GM12873 (cell line): Measurements from ENCODE around the gene CD151.

Experiments used
- TF ChIP-seq, protein P1 (sequence below): IDR thresholded peaks from 2 replicates; pipeline ENCODE4 v1.5.1; 2012; ENCODE audit warnings: low read depth, mild to moderate bottlenecking, moderate library complexity, low read length, control low read depth; ENCODE audit not compliant: insufficient read depth; ENCODE audit errors: missing control alignments

Gene CD151

DNA sequence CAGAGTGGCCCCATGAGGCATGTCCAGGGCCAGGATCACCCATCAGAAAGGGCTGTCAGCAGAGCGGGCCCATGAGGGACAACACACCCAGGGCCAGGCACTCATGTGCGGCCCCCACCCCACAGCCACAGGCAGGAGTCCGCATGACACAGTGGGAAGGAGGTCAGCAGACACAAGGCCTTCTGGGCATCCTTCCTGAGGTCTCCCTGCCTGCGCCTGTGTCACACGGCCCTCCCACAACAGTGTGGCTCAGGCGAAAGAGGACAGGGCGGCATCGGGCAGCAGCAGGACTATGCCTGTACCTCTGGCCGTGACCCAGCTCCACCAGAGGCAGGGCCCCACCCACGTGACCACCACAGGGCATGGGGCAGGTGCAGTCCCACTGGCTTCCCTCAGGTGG lies 50.8 kb downstream of the CD151 start:
- TF ChIP-seq, protein P1, sequence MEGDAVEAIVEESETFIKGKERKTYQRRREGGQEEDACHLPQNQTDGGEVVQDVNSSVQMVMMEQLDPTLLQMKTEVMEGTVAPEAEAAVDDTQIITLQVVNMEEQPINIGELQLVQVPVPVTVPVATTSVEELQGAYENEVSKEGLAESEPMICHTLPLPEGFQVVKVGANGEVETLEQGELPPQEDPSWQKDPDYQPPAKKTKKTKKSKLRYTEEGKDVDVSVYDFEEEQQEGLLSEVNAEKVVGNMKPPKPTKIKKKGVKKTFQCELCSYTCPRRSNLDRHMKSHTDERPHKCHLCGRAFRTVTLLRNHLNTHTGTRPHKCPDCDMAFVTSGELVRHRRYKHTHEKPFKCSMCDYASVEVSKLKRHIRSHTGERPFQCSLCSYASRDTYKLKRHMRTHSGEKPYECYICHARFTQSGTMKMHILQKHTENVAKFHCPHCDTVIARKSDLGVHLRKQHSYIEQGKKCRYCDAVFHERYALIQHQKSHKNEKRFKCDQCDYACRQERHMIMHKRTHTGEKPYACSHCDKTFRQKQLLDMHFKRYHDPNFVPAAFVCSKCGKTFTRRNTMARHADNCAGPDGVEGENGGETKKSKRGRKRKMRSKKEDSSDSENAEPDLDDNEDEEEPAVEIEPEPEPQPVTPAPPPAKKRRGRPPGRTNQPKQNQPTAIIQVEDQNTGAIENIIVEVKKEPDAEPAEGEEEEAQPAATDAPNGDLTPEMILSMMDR, result no peak

DNA sequence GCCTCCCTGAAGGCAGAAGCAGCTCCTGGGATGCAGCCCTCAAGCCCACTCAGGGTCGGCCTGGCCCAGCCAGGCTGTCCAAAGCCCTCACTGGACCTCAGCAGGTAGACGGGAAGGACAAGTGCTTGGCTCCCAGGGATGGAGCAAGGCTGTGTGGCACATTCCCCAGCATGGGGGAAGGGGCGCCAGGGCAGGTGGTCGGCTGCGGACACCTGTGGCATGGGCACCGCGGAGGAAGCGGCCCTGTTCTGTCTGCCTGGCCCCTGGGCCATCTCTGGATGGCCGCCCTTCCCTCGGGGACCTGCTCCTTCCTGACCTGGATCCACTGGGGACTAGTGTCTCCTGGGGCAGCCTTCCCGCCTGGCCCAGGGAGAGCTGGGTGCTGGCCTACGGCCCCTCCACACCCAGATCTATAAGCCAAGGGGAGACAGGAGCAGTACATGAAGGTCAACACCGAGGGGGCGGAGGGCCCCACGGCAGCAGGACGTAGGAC lies 51.9 kb downstream of the CD151 start:
- TF ChIP-seq, protein P1, result no peak

DNA sequence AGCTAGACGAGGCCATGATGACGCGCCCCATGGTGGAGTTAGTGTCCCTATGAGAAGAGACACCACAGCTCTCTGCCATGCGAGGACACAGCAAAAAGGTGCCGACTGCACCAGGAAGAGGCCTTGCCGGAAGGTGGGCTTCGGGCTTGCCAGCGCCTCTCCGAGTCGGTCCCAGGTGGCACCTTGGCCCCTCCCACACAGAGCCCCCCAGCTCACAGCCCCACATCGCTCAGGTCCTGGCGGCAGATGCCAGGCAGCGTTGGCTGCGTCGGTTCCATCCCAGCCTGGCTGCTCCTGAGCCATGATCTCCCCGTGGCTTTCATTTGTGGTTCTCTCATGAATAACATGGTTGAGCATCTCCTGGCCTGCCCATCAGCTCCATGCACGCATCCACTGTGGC lies 53.8 kb downstream of the CD151 start:
- TF ChIP-seq, protein P1, result no peak

GRCh38 chr11:887589-887988 lies 54.8 kb downstream of the CD151 start:
- TF ChIP-seq, protein P1, result no peak
